Activated CD8-positive, alpha-beta memory T cell treated with anti-CD3 and anti-CD28 coated beads, Interleukin-2, amount 50 U/mL, for 4 hours (primary cell): Measurements from ENCODE around the gene ASF1B.
"Not testable (repeated sequence)": the region's sequence is repeated elsewhere in the genome, so short reads cannot be mapped to it uniquely, and the experiment has no call there.

Experiments used
- DNase-seq: peaks from one replicate; pipeline ENCODE4 v3.0.0-alpha.2; 2020

Gene ASF1B

DNA sequence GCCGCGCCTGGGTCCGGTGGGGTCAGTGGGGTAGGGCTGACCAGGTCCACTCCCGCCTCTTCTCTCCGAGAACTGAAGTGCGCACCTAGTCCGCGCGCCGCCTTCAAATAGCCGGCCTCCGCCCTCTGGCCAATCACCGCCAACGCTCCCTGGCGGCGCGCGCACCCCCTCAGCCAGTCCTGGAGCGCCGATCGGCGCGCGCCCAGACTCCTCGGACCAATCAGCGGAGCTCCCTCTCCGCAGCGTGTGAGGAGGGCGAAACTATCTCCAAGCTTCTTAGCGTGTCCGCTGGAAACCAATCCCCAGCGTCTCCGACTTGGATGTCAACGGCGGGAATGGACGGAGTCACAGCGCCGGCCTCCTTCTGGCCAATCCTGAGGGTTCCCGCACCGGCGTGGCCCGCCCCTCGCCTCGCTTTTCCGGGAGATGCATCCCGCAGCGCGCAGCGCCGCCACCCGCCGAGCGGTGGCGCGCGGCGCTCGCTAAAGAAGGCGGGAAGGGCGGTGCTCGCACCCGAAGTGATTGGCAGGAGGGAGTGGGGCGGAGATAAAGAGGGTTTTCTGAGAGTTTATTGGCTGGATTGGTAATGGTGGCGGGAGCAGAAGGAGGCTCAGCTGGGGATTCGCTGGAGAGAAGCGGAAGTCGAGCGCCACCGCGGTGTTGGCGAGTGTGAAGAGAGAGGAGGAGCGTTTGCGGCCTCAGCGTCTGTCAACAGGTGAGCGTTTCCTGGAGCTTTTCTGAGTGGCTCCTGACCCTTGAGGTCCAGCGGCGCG, at the start of gene ASF1B:
Gene ASF1B, minus strand, starts transcription at position 81 of the 773 bp plus-strand sequence. CDS start 133 bp downstream, outside the sequence.
- DNase-seq, result peak; percentile 95

DNA sequence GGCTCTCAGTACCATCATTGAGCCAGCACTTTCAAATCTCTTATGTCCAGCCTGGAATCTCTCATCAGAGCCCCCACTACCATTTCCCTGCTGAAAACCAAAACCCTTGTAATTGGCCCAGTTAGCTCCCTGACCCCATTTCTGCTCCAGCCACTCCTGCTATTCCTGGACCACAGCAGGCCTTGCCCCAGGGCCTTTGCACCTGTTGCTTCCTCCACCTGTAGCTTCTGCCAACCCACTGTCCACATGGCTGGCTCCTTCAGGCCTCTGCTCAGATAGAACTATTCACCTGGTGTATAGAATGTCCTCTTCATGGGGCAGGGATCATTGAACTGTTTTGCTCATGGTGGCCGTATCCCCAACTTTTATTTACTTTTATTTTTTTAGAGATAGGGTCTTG, 49.3 kb upstream of the ASF1B start:
- DNase-seq, result not testable (repeated sequence)

DNA sequence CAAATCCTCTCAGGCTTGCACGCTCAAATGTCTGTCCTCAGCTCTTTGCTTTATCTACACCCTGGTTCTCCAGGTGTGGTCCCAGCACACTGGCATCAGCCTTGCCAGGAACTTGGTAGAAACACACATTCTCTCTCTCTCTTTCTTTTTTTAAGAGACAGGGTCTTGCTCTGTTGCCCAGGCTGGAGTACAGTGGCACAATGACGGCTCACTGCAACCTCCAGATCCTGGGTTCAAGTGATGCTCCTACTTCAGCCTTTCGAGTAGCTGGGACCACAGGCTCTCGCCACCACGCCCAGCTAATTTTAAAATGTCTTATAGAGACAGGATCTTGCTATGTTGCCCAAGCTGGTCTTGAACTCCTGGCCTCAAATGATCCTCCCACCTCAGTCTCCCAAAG, 48.8 kb upstream of the ASF1B start:
- DNase-seq, result no peak

DNA sequence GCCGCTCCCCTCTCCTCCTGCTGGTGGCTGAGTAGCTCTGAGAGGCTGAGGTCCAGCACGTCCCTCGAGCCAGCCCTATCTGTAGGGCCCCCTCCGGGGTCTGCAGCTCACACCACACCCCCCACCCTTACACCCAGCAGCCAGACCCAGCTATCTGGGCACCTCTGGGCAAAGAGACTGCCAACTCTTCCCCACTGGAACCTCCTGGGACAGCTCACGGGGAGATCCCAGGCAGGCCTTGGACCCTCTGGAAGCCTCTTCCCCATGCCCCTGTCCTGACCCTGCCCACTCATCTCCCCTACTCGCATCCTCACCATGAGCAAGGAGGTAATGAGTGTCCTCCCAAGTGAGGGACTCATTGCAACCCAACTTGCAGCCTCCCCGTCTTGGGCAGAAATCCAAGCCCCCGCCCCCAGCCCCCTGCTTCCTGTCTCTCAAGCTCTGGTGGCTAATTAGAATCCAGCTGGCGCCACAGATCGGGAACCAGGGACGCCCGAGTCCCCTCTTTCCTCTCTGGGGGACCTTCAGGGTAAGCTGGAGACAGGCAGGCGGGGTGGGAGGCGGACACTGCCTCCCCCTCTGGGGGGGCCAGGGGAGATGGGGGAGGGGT, 47.5 kb upstream of the ASF1B start:
- DNase-seq, result no peak

DNA sequence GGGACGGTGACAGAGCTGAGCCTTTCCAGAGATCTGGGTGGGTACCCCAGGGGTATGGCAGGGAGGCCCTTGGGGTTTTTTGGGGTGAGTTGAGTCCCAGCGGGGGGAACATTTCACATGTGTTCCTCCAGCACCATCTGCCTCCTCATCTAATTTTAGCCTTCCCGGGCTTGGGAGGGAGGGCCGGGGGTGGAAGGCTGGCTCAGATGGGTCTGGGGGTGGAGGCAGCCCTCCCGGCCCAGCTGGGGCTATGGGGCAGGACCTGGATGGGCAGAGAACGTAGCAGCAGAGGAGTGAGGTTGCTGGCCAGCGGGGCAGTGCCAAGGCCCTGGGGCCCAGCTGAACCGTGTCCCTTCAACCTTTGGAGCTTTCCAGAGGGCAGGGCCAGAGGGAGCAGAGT, 46.1 kb upstream of the ASF1B start:
- no peak for DNase-seq

DNA sequence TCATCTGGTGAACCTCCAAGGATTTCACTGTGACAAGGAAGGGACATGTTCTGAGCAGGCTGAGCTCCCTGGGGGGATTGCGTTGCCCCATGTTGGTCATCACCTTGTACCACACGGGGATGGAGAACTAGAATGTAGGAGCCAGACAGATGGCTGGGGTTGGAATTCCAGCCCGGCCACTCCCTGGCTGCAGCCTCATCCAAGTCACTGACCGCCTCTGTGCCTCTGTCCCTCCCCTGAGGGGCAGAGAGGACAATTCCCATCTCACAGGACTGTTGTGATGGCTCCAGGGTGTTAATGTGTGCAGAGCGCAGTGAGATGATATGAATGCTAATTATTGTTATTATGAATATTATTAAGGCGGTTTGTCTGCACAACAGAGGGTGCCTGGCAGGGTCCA, 45.5 kb upstream of the ASF1B start:
- no peak for DNase-seq

DNA sequence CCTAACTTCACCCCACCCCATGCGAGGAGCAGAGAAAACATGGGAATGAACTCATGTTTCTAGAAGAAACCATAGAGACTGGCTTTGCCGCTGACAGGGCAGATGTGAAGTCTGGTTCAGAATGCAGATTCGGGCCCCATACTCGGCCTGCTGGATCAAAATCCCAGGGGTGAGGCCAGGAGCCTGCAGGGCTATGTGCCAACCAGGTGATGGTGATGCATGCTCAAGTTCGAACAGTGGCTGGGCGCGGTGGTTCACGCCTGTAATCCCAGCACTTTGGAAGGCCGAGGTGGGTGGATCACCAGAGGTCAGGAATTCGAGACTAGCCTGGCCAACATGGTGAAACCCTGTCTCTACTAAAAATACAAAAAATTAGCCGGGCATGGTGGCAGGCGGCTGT, 44.8 kb upstream of the ASF1B start:
- DNase-seq, result not testable (repeated sequence)

DNA sequence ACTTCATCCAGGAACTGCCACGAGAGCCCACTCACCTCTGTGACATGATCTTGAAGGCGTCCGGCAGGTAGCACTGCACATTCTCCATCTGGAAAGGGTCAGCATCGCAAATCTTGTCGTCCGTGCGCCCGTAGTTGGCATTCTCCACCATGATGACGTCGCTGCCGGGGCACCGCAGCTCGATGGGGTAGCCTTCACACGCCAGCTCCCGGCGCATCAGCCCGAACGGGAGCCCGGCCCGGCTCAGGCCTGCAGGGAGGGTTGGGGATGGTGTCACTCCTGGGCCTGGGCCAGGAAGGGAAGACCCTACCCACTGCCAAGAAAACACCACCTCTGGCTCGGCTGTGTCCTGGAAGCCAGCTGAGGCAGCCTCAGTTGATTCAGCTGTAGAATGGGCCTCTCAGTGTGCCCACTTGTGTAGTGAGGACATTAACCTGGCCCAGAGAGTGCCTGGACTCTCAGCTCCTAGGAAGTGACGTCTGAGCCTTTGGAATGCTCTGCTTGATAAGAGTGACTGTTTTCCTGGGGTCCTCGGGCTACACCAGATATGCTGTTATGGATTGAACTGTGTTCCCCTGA, 41.2 kb upstream of the ASF1B start:
- no peak for DNase-seq

DNA sequence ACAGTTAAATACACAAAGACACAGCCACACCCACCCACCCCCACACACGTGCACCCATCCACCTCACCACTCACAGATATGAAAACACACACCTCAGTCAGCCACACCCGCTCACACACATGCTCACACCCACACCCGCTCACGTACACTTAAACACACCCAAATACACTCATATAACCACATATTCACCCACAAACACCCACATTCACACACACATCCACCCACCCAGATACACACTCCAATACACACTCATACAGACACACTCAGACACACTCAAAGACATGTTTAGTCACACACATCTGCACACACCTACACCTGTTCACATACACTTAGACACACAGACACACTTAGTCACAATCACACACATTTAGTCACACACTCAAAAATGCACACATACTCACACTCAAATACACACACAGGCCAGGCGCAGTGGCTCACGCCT, 39.0 kb upstream of the ASF1B start:
- no peak for DNase-seq

DNA sequence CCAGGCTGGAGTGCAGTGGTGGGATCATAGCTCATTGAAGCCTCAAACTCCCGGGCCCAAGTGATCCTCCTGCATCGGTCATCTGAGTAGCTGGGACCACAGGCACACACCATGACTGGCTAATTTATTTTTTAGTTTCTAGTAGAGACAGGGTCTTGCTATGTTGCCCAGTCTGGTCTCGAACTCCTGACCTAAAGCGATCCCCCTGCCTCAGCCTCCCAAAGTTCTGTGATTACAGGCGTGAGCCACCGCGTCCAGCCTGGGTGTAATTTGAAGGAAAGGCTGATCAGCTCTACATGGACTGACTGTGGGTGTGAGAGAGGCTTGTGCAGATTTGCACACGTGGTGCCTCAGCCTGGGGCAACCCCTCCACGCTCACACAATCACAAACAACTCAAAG, 38.5 kb upstream of the ASF1B start:
- no peak for DNase-seq

DNA sequence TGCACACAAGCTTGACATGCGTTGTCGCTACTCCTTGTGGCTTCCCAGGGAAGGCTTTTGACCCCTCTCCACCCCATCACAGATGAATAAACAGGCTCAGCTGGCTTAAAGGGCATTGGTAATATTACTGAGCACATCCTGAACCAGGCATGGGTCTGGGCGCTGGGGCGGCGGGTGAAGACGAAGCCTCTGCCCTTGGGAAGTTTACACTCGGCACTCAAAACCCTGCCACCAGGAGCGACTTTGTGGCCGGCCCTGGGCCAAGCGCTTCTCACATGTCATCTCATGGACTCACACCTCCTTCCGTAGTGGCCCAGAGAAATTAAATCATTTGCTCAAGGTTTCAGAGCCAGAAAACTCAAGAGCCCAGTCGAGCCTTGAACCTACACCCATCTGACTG, 32.6 kb upstream of the ASF1B start:
- no peak for DNase-seq

DNA sequence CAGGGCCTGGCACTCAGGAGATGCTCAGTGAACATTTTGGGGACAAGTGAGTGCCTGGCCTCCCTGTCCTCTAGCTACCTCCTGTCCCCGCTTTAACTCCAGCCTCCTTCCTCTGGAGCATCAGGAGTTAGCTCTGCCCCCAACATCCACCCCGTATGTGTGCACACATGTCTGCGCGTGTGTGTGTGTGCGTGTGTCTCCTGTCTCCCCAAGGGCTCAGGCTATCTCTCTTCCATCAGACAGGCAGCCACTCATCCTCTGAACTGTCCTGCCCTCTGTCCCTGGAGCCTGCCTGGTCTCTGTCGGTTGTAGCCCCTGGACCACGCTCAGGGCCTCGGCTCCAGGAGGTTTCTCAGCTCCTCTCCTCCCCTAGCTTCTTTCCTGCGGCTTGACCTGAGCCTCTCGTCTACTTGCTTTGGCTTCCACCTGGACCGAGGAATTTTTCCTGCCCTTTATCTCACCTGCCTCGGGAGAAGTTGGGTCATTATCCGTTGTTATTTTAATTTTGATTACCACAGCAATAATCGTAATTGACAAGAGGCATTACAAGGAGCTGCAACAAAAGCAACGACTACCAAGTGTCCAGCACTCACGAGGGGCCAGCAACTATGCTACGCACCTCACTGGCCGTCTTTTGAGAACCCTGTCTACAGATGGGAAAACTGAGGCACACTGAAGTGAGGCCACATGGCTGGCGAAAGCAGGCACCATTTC, 32.0 kb upstream of the ASF1B start:
- DNase-seq, result no peak

DNA sequence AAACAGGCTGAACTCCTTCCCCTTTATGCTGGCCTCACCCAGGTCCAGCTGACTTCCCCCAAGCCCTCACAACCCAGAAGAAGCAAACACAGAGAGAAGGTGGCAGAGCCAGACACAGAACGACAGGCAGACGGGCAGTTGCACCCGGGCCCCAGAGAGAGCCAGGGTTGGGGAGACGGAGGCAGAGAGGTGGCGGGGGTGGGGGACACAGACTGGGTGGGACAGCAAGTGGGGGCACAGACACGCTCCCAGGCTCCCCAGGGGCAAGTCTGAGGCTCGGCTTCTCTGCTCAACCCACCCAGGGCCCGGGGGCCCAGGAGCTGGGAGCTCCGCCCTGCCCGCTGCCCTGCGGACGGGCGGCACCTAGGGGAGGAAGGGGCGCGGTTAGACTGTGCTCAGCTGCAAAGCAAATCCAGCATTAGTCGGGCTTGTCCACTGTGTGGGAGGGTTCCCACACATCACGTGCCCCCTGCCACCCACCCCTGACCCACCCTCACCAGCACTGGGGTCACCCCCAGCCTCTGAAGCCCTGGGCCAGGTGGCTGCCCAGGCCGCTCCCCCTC, 31.3 kb upstream of the ASF1B start:
- DNase-seq, result no peak

DNA sequence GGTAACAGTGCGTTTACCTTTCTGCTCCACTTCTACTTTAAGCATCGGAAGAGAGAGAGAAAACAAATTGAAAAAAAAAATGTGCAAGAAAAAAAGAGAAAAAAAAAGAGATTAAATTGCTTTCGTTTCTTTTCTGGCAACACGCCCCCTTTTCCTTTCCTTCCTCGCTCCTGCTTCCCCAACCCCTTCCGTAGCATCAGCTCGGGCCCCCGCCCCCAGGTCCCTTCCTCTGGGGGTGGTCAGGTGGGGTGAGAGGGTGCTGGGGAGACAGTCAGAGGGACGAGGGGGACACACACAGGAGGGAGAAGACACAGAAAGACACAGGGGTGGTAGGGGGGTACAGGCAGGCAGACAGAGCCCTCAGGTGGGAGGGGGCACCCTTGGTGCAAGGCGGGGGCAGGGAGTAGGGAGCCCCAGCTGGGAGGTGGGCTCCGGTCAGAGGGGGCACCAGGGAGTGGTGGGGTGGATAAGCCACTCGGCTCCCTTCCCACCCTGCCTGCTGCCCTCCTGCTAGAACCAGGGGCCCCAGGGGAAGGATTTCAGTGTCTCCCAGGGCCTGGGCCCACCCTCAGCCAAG, 30.7 kb upstream of the ASF1B start:
- no peak for DNase-seq

DNA sequence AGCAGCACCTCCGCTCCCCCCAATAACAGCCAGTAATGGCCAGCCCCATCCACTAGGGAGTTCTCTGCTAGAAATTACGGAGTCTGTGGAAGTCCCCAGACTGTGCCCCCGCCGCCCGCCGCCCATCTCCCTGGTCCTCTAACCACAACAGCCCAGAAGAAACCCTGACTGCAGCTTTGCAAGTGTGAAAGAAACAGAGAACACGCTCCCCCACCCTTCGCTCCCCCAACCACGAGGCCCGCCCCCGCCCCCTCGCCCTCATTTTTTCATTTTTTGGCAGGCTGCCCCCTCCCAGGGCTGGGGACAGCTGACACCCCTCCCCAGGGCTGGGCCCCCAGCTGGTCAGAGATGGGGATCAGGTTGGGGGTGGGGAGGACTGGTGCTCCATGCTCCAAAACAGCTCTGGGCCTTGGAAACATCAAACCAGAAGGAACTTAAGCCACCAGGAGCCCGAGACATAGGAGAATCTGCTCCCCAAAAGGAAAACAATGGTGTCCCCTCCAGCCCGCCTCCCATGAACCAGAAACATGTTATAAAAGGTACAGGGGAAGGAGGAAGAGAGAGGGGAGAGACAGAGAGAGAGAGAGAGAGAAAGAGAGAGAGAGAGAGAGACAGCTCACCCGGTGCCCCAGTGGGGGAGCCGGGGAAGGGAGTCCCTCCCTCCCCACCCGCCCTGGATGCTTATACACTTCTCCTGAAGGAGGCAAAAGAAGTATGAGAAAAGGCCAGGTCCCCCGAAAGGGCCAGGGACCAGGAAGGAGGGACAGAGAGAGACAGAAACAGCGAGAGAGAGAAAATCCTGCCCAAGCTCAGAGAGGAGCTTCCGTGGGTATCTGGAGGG, 29.8 kb upstream of the ASF1B start:
- no peak for DNase-seq

DNA sequence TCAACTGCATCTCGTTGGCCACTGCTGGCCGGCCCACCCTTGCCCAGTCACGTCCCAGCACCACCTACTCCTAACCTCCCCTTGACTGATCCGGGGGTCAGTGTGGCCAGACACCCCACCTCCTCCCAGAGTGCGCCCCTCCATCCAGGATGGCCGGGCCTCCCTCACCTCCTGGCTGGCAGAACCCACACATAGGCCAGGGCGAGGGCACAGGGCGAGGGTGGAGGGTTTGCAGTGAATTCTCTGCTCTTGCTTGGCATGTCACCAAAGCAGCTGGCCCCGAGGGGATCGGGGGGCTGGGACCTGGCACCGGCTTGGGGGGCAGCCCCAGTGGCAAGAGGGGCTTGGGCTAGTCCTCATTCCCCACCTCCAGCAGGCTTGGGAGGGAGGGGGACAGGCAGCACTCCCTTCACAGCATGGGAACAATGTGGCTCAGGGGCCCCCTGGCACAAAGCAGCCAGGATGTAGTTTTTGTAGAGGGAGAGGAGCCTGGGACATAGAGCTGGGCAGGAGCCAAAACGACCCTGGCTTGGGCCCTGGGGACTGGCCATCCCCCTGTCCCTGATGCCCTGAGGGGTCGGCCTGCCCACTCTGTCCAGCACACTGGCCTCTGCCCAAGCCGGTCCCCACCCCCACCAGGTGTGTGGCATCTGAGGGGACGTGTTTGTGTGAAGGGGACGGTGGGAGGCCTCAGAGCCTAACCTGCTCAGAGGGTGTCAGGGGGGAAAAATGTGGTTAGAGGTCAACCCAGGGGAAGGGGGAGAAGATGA, 28.5 kb upstream of the ASF1B start:
- DNase-seq, result no peak

DNA sequence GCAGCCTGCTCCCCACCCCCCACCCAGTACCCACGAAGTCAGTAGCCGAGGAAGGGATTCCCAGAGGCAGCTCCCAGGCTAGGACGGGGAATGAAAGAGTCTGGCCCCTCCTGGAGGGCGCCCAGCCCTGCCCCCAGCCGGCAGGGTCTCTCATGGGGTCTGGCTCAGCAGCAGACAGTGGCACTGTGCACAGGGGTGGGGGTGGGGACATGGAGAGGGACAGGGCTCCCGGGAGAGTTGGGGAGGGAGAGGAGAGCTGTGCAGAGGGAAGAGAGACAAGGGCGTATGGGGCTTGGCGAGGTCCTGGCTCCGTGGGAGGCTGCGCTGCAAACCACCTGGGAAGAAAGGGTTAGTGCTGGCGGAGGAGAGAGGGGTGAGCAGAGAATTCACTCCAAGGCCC, 27.7 kb upstream of the ASF1B start:
- no peak for DNase-seq

DNA sequence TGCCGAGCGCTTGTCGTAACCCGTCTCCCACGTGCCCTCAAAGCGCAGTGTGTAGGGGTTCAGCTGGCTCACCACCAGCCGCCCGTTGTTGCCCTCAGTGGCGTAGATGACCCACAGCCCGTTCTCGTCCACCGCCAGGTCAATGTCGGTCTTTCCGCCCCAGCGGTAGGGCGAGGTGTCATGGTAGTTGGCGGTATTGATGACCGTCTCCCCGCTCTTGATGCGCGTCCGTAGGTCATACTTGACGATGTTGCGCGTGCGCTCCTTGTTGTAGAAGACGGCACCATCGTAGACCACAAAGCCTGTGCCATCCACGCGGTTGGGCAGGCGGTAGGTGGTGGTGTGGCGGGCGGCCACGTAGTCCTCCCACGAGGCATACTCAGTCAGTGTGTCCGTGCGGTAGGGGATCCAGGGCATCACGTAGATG, 26.5 kb upstream of the ASF1B start:
- DNase-seq, result no peak

DNA sequence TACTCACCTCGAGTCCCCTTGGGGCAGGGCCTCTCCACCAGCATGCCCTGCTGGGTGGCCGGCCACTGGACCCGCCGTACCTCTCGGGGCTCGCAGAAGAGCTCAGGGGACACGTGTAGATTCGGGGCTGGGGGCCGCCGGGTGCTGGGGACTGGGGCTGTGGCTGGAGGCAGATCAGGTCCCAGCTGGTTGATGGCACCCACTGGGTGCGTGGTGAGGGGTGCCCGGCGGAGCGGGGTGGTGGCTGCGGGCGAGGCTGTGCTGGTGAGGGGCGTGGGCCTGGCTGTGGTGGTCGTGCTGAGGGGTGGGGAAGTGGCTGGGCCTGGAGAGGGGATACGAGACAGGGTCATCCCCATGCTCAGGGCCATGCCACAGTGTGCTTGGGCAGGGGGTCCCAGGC, 24.9 kb upstream of the ASF1B start:
- DNase-seq, result no peak

DNA sequence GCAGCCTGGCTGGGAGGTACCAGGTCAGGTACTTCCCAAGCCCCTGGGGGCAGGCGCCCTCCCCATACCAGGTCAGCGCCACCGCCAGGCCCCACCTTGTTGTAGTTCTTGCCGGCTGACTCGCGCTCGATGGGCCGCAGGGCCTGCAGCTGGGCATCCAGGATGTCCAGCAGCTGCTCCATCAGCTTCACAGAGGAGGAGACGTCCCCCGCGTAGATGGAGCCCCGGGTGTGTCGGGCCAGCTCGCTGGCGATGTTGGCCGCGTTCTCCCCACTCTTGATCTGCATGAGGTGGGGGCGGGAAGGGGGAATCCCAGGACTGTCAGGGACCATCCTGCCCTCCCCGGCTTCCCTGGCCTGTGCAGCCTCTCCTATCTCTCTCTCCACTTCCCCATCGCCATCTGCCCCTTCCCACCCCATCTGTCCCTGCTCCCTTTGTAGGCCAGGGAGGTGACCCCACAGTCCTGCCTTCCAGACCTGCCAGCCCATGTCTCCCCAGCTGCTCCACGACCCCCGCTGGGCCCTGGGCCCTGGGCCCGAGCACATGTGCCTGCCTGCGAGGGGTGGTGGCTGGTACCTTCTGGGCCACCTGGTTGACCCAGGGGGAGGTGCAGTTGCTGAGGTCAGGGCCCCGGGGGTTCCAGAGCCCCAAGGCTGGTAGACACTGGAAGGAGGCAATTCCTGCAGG, 23.8 kb upstream of the ASF1B start:
- DNase-seq, result no peak

DNA sequence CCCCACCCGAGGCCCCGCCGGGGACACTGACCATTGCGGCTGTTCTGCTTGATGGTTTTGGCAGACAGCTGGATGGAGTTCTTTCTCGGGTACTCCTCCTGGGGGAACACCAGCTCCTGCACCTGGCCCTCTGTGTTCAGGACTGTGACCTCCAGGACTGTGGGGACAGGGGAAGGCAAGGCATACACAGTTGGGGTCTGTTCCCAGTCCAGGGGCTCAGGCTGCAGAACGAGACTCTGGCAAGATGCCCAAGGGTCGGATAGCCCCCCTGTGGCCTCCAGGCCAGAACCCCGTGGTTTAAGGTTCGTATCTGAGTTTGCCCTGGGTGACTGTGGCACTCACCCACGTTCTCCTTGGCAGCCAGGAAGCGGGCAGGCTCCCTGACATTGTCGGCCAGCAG, 22.7 kb upstream of the ASF1B start:
- DNase-seq, result no peak
